ENCODE measurements around the gene LRRC8B.

The LRRC8B gene

DNA sequence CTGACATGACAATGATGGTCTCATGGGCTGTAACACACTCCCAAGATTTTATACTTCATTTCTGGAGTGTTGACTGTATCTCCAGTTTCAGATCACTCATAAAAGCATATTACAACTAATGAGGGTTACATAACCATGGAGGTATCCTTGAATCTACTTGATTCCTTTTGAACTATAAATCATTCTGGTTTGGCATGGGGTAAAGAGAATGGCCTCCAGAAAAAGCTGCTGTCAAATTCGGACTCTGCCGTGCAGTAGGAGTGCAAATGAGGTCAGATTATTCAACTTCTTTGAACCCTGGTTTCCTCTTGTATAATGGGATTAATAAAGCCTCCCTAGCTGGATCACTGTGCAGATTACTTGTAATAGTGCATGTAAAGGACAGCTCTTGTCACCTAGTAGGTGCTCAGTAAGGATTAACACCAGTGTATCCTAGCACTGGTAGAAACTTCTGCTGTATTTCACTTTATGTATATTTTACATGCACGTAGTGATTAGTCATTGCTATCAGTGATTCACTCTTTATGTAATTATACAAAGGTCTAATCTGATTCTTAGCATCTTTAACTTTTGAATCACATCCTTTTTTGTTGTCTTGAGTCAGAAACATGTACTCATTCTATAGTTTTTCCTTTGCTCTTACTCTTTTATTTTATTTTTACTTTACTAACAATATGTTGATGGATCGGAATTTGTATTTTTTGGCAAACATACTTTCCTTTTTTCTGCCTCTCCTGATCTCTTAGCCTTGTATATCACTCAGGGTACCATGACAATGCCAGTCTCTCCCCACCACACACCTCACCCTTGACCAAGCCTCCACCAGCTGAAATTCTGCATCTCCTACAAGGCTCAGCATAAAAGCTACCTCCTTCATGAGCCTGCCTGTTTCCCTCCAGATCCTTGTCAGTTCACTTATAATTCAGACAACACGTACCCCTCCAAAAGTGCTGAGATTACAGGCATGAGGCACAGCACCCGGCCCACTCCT lies 111.5 kb downstream of the LRRC8B start:
- DNase-seq, result no peak

DNA sequence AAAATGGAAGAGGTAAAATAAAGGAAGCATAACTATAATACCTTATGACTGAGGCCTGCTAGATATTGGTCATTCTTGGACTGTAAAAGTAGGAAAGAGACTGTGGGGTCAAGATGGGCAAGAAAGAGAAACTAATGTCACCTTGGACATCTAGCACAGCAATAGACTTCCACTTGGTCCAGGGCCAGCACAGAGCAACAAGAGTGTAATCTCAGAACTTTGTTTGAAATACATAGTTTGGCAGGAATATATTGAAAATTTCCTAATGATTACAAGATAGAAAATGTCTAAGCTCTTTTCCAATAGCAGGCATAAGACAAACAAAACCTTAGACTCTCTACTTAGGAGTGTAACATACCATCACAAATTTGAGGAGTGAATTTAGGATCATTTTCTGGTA lies 112.9 kb downstream of the LRRC8B start:
- no peak for DNase-seq

DNA sequence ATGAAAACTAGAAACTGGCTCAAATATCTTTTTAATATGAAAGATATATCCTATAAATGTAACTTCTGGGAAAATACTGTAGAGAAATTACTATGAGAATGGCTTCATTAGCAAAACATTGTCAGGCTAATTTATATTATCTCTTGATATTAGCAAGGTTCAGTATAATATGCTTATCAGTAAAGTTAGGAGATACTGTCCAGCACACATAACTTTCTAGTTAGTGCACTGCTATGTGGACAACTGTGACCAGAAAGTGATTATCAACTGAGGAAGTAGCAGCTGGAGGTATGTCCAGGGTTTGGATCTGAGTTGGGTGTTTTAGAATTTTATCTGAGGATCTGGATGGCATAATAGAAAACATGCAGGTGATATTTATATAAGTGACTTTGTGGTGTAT lies 115.8 kb downstream of the LRRC8B start:
- no peak for DNase-seq

DNA sequence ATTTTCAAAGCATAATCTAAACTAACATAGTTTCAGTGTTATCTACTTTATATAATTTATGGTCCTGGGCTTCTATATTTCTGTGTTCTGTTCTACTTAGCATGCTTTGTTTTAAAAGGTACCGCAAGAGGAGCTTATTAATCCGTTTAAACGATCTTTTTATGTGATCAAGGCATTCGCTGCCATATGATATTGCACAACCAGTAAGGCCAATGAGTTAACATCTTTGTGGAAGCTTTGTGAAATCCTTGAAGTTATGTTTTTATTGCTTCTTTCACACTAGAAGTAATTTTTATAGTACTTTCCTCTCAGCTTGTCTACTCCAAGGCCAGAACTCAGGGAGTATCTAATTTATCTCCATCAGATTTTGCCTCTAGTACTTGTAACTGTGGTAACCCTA lies 117.2 kb downstream of the LRRC8B start:
- DNase-seq, result no peak

DNA sequence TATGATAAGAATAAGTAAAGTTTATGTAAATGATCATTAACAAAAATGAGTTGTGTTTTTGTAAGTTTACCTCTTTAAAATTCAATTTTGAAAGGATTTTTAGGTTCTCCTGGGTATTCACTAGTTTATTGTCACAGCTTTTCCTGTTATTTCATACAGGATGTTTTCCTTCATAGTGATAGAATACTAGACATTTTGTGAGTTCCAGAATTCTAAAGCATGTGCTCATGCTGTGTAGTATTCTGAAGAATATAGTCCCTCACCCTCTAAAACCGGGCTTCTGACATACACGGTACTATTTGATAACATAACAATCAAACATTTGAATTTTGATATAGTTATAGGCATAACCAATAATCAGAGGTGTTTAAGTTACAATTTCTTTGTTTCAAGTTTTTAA lies 118.9 kb downstream of the LRRC8B start:
- DNase-seq, result no peak

DNA sequence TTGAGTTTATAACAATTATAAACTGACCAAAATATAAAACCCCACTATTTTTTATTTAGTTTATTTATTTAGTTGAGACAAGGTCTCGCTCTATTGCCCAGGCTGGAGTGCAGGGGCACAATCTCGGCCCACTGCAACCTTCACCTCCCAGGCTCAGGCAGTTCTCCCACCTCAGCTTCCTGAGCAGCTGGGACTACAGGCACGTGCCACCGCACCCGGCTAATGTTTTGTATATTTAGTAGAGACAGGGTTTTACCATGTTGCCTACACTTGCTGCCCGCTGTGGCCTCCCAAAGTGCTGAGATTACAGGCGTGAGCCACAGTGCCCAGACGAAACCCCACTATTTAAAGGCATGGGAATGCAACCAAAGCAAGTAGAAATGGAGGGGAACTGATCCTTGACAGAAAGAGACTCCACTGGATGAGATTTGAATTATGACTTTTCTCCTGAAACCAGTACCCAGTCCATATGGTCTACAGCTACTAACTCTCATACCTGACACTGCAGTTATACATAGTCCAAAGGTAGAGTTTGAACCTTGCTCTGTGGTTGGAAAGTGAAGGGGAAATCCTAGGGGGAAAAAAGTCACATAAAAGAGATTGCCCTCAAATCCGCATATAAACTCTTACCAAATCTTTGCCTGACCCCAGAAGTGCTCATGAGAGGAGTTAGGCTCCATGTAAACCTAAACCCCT lies 119.6 kb downstream of the LRRC8B start:
- no peak for DNase-seq

DNA sequence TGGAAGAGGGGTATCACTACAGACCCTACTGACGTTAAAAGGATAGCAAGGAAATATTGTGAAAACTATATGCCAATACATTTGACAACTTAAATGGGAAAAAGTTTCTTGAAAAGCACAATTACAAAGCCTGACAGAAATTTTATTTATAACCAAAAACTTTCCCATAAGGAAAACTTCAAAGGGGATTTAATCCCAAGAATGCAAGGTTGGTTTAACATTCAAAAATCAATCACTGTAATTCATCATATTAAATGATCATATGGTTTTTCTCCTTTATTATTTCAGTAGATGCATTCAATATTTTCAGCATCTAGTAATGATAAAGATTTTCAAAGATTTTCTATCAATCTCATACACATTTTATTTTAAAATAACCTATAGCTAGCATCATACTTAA lies 121.6 kb downstream of the LRRC8B start:
- DNase-seq, result no peak

Data from NCI-H2171 treated with DMSO at 0.1 percent for 48 hours (cell line).